Smooth muscle cell (in vitro differentiated cells): ENCODE data around the gene SLC6A2. TPM values are rescaled to one million over a fixed set of nuclear protein-coding genes. Genes with fewer than 3 reads are reported as not detected.

Experiments
- DNase-seq: peaks from one replicate; lab custom pipeline; 2025; ENCODE audit not compliant: unreplicated experiment; lab: John Stamatoyannopoulos, UW
- H2AFZ ChIP-seq: fragments of 200-600 bp; sonication (generic); 2 replicates; pipeline ENCODE4 v1.6.0; 2016; ENCODE audit warnings: antibody characterized with exemption, low read depth, mild to moderate bottlenecking
- H3F3A ChIP-seq: fragments of 200-600 bp; sonication (generic); 2 replicates; pipeline ENCODE4 v1.6.0; 2017; ENCODE audit warnings: antibody characterized with exemption, low read depth
- H3K27ac ChIP-seq: fragments of 200-600 bp; sonication (generic); 2 replicates; pipeline ENCODE4 v1.5.1; 2016; ENCODE audit warnings: low read depth, mild to moderate bottlenecking
- H3K27me3 ChIP-seq: fragments of 200-600 bp; sonication (generic); 2 replicates; pipeline ENCODE4 v1.6.1; 2016; ENCODE audit warnings: low read depth, mild to moderate bottlenecking
- H3K36me3 ChIP-seq: fragments of 200-600 bp; sonication (generic); 2 replicates; pipeline ENCODE4 v1.5.1; 2016; ENCODE audit warnings: low read depth
- H3K4me1 ChIP-seq: fragments of 200-600 bp; sonication (generic); 2 replicates; pipeline ENCODE4 v1.5.1; 2016; ENCODE audit warnings: low read depth
- H3K4me2 ChIP-seq: fragments of 200-600 bp; sonication (generic); 2 replicates; pipeline ENCODE4 v1.6.0; 2016; ENCODE audit warnings: mild to moderate bottlenecking
- H3K4me3 ChIP-seq: fragments of 200-600 bp; sonication (generic); 2 replicates; pipeline ENCODE4 v1.5.1; 2016; ENCODE audit warnings: mild to moderate bottlenecking
- H3K79me2 ChIP-seq: fragments of 200-600 bp; sonication (generic); 2 replicates; pipeline ENCODE4 v1.6.0; 2016; ENCODE audit warnings: low read depth, mild to moderate bottlenecking
- H3K9ac ChIP-seq: fragments of 200-600 bp; sonication (generic); 2 replicates; pipeline ENCODE4 v1.6.0; 2016; ENCODE audit warnings: low read depth
- H3K9me3 ChIP-seq: fragments of 200-600 bp; sonication (generic); replicated peaks from 2 replicates; pipeline ENCODE4 v1.5.1; 2016; ENCODE audit warnings: low read depth
- H4K20me1 ChIP-seq: fragments of 200-600 bp; sonication (generic); 2 replicates; pipeline ENCODE4 v1.6.0; 2016; ENCODE audit warnings: low read depth
- WGBS: methylation state at CpG from one replicate; pipeline ENCODE4 v1.1.7; 2016; ENCODE audit warnings: low lambda C conversion rate; 5-methylcytosine and 5-hydroxymethylcytosine counted together
- polyA plus RNA-seq: library from polyadenylated mRNA; unstranded; fragments of >200 nt; fragmentation: Nextera tagmentation; extraction: Ambion mirVana; gene quantifications from 2 replicates; pipeline ENCODE4 v1.2.1, GENCODE V29; 2016
- total RNA-seq: library from RNA; depleted of rRNA; stranded (reverse); fragments of >200 nt; gene quantifications from 2 replicates; pipeline ENCODE4 v1.2.3, GENCODE V29; 2014
- TF ChIP-seq, protein P1 (sequence below): fragments of 200-600 bp; sonication (generic); IDR thresholded peaks from 2 replicates; pipeline ENCODE4 v1.5.1; 2017; ENCODE audit warnings: borderline replicate concordance, mild to moderate bottlenecking, antibody characterized with exemption; ENCODE audit not compliant: insufficient read depth, poor library complexity, severe bottlenecking

Gene SLC6A2
- total and polyA plus RNA-seq, 2 experiments from 2014 or later: 0.22 to 0.33 TPM

DNA sequence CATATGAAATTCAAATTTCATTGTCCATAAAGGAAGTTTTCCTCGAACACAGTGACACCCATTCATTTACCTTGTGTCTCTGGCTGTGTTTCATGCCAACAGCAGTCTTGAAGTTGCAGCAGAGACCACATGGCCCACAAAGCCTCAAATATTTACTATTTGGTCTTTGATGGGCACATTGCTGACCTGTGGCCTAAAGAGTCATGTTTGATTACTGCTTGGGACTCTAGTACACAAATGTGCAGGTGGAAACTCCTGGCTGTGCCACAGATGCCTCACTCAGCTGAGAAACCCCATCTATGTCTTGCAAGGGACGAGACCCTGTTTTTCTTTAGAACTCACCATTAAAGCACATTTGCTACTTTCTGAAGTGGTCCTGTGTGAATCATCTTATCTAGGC is 76.7 kb downstream of the SLC6A2 start:
- DNase-seq: no peak
- no peaks in the 10 kb centered on the region for H3K9me3 ChIP-seq
- no peaks in the 10 kb centered on the region for H3K79me2 ChIP-seq
- no peaks in the 10 kb centered on the region for H3F3A ChIP-seq
- no peaks in the 10 kb centered on the region for H4K20me1 ChIP-seq
- no peaks in the 10 kb centered on the region for H3K4me1 ChIP-seq
- H3K9ac ChIP-seq: no peak overlapping the region
- no peak overlapping the region for H3K27ac ChIP-seq
- H2AFZ ChIP-seq: no peak overlapping the region
- H3K27me3 ChIP-seq: peaks cover 2% of the 10 kb centered on the region
- H3K36me3 ChIP-seq: no peaks in the 10 kb centered on the region
- WGBS: 88% methylated on average over 2 of the region's 2 CpGs
- H3K4me2 ChIP-seq: no peak overlapping the region
- TF ChIP-seq, protein P1, sequence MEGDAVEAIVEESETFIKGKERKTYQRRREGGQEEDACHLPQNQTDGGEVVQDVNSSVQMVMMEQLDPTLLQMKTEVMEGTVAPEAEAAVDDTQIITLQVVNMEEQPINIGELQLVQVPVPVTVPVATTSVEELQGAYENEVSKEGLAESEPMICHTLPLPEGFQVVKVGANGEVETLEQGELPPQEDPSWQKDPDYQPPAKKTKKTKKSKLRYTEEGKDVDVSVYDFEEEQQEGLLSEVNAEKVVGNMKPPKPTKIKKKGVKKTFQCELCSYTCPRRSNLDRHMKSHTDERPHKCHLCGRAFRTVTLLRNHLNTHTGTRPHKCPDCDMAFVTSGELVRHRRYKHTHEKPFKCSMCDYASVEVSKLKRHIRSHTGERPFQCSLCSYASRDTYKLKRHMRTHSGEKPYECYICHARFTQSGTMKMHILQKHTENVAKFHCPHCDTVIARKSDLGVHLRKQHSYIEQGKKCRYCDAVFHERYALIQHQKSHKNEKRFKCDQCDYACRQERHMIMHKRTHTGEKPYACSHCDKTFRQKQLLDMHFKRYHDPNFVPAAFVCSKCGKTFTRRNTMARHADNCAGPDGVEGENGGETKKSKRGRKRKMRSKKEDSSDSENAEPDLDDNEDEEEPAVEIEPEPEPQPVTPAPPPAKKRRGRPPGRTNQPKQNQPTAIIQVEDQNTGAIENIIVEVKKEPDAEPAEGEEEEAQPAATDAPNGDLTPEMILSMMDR: no peak
- no peak overlapping the region for H3K4me3 ChIP-seq

DNA sequence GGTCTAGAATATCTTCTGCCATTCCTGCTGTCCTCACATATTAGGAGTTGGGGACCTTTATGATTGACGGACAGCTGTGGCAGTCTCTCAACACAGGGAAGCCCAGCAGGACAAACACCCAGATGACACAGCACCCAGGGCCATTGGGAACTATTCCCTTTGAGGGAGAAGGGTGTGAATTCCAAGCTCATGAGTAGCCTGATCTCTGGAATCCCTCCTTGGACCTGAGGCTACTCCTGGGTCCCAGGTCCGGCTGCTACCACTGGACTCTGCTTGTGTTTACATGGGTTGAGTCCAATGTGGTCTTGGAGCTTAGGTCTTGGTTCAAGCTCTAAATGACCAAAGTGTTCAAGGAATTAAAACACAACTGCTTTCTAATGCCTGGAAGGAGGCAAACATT is 78.9 kb downstream of the SLC6A2 start:
- no peaks in the 10 kb centered on the region for H3K27me3 ChIP-seq
- DNase-seq: no peak
- WGBS: 63% methylated on average over 2 of the region's 2 CpGs

DNA sequence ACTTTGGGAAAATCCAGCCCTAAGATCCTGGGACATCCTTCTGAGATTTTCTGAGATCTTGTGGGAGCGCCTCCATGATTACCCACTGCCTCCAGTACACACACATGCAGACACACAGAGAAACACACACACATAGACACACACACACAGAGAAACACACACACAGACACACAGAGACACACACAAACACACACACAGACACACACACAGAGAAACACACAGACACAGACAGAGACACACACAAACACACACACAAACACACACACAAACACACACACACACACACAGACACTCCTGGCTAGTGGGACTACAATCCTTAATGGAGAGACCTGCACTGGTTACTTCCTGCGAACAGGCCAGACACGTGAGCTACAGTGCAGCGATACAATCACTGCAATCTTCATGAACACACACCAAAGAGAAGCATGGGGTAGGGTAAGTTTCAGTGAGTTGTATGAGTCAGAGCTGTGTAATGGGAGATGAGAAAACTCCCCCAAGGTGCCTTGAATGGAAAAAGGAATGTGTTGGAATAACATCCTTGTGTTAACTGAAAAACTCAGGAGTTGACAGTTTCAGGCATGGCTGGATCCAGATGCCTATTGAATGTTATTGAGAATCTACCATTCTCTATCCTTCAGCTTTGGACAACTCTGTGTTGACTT is 79.5 kb downstream of the SLC6A2 start:
- Histone ChIP-seq H3F3A (no peaks in the 10 kb centered on the region), H3K4me2 (no peak overlapping the region), H2AFZ (no peak overlapping the region), H3K4me1 (no peaks in the 10 kb centered on the region), H3K4me3 (no peak overlapping the region), H3K27me3 (no peaks in the 10 kb centered on the region), H3K9me3 (no peaks in the 10 kb centered on the region), H4K20me1 (no peaks in the 10 kb centered on the region), H3K79me2 (no peaks in the 10 kb centered on the region), H3K9ac (no peak overlapping the region), H3K36me3 (no peaks in the 10 kb centered on the region), H3K27ac (no peak overlapping the region)
- WGBS: 84% methylated on average over 4 of the region's 4 CpGs
- TF ChIP-seq, protein P1: no peak
- no peak for DNase-seq

More for the DNA sequence above, 78.9 kb downstream of the SLC6A2 start:
- TF ChIP-seq, protein P1: no peak
- Histone ChIP-seq H3K36me3 (no peaks in the 10 kb centered on the region), H3F3A (no peaks in the 10 kb centered on the region), H3K9ac (no peak overlapping the region), H3K79me2 (no peaks in the 10 kb centered on the region), H3K4me3 (no peak overlapping the region), H3K4me1 (no peaks in the 10 kb centered on the region), H3K9me3 (no peaks in the 10 kb centered on the region), H3K4me2 (no peak overlapping the region), H3K27ac (no peak overlapping the region), H2AFZ (no peak overlapping the region), H4K20me1 (no peaks in the 10 kb centered on the region)

GRCh38 chr16:55736671-55737070 is 80.9 kb downstream of the SLC6A2 start:
- TF ChIP-seq, protein P1: no peak
- no peaks in the 10 kb centered on the region for H3K9me3 ChIP-seq
- no peaks in the 10 kb centered on the region for H3F3A ChIP-seq
- H3K27ac ChIP-seq: no peak overlapping the region
- H3K4me3 ChIP-seq: no peak overlapping the region
- no peaks in the 10 kb centered on the region for H3K4me1 ChIP-seq
- H3K36me3 ChIP-seq: no peaks in the 10 kb centered on the region
- H3K27me3 ChIP-seq: peaks cover 2% of the 10 kb centered on the region
- no peak overlapping the region for H3K4me2 ChIP-seq
- DNase-seq: no peak
- H3K79me2 ChIP-seq: no peaks in the 10 kb centered on the region
- H4K20me1 ChIP-seq: no peaks in the 10 kb centered on the region
- no peak overlapping the region for H3K9ac ChIP-seq
- H2AFZ ChIP-seq: no peak overlapping the region
- 78% methylated on average over 4 of the region's 4 CpGs for WGBS
